ENCODE results near the gene POLR1G. TPM values are rescaled to one million over a fixed set of nuclear protein-coding genes. Genes with fewer than 3 reads are reported as not detected.

Gene POLR1G
- polyA plus RNA-seq, 2 of the 4 experiments (the other 2 are of a cell fraction), result 15.1 to 31.2 TPM

- Histone ChIP-seq H3K4me3 (no peak overlapping the region), H3K4me2 (peak overlapping the region; percentile 90; the same call in 1 of the 3 replicates), H3K27ac (no peak overlapping the region), H3K9me3 (no peaks in the 10 kb centered on the region), H3K4me1 (peaks cover 24% of the 10 kb centered on the region)
- TF ChIP-seq E2F6 (IDR thresholded peaks at IDR 0.05; ENCODE audit: borderline replicate concordance, low read depth) (no peak), HOXA7 (CRISPR knock-in tag; IDR thresholded peaks at IDR 0.05) (no peak), GATA3 (IDR thresholded peaks at IDR 0.05; ENCODE audit: borderline replicate concordance) (no peak), JUN (IDR thresholded peaks at IDR 0.05) (no peak)
- DNase-seq (ENCODE audit: low read depth in 1 of 2, low spot score in 1 of 2) (no peak), FAIRE-seq (no peak), ATAC-seq (no peak)
- WGBS (ENCODE audit: missing lambda C conversion rate), result 90% methylated on average over 6 of the region's 6 CpGs
- POLR2A ChIA-PET, result no interaction called here
- CTCF ChIA-PET, result interaction anchor here (0.6 to 2.3 kb wide), 5 partner anchors 17 to 63 kb away, joined by 3 to 8 read pairs (median 4); no protein-coding TSS in a partner anchor
Measured at GRCh38 chr19:45421947-45422498, 15.6 kb downstream of the POLR1G start.

GRCh38 chr19:45423033-45423588 is 16.7 kb downstream of the POLR1G start:
- ChIA-PET POLR2A (interaction anchor here (0.9 to 1.0 kb wide), 3 partner anchors 17 to 49 kb away, joined by 3 to 6 read pairs (median 3); partner anchors contain the start of gene PPP1R13L), CTCF (interaction anchor here (4.8 to 27.6 kb wide), 2 partner anchors 20 to 44 kb away, joined by 44 to 1883 read pairs; partner anchors contain the start of genes FOSB and PPP1R13L)
- peak overlapping the region; percentile 58 for H3K4me3 ChIP-seq
- no peaks in the 10 kb centered on the region for H3K9me3 ChIP-seq
- peak overlapping the region; percentile 93 to 95 for H3K27ac ChIP-seq
- no peak for FAIRE-seq
- 16% methylated on average over 20 of the region's 20 CpGs for WGBS (ENCODE audit: missing lambda C conversion rate)
- no peak for TF ChIP-seq MAFK (IDR thresholded peaks at IDR 0.05; ENCODE audit: partially characterized antibody)
- no peak for TF ChIP-seq TP53 (CRISPR knock-in tag; IDR thresholded peaks at IDR 0.05)
- no peak for TF ChIP-seq CBX2 (IDR thresholded peaks at IDR 0.05; ENCODE audit: borderline replicate concordance, low read depth)
- no peak for TF ChIP-seq JUNB (IDR thresholded peaks at IDR 0.05)
- TF ChIP-seq KDM1A (IDR thresholded peaks at IDR 0.05; ENCODE audit: low read depth), result no peak
- no peak for TF ChIP-seq USF2 (IDR thresholded peaks at IDR 0.05)
- no peak for TF ChIP-seq MAX (IDR thresholded peaks at IDR 0.05)
- no peak for TF ChIP-seq ATOH8 (CRISPR knock-in tag; IDR thresholded peaks at IDR 0.05; ENCODE audit: low read depth)
- no peak for TF ChIP-seq E2F6 (IDR thresholded peaks at IDR 0.05; ENCODE audit: borderline replicate concordance, low read depth)
- TF ChIP-seq ZNF302 (CRISPR knock-in tag; IDR thresholded peaks at IDR 0.05), result no peak
- TF ChIP-seq FOSL2 (IDR thresholded peaks at IDR 0.05), result no peak
- no peak for TF ChIP-seq FOSL2 (CRISPR knock-in tag; IDR thresholded peaks at IDR 0.05)
- no peak for TF ChIP-seq ZFP36 (IDR thresholded peaks at IDR 0.05; ENCODE audit: borderline replicate concordance, partially characterized antibody)
- peak in 1 of 2 experiments; percentile 7 for DNase-seq (ENCODE audit: low read depth in 1 of 2, low spot score in 1 of 2)
- H3K4me2 ChIP-seq, result peak overlapping the region; percentile 90
- peaks cover 28% of the 10 kb centered on the region for H3K4me1 ChIP-seq
- ATAC-seq, result no peak

- Histone ChIP-seq H3K4me3 (peak within 1 kb of the TSS; percentile 58), H3K9me3 (no peaks in the 10 kb centered on the region), H3K27ac (peak within 1 kb of the TSS; percentile 93 to 95), H3K4me1 (peaks cover 31% of the 10 kb centered on the region), H3K4me2 (peak within 1 kb of the TSS; percentile 90)
- DNase-seq (ENCODE audit: low read depth in 1 of 2, low spot score in 1 of 2) (peak; percentile 98), FAIRE-seq (peak; percentile 59), ATAC-seq (peak; percentile 77 to 87)
- under 1% methylated on average over 7 of the region's 37 CpGs for WGBS (ENCODE audit: missing lambda C conversion rate)
- CTCF ChIA-PET, result interaction anchor here (0.5 to 27.6 kb wide), 6 partner anchors 16 to 69 kb away, joined by 3 to 1883 read pairs (median 122); partner anchors contain the start of genes FOSB, PPM1N, PPP1R13L and RTN2
- POLR2A ChIA-PET, result interaction anchor here (0.7 to 1.7 kb wide), 9 partner anchors 14 to 218 kb away, joined by 3 to 9 read pairs (median 5); partner anchors contain the start of gene PPP1R13L
- no peak for TF ChIP-seq KDM5A (IDR thresholded peaks at IDR 0.05)
- peak; percentile 82 for TF ChIP-seq HOXB5 (CRISPR knock-in tag; IDR thresholded peaks at IDR 0.05)
- no peak for TF ChIP-seq CTCF (IDR thresholded peaks at IDR 0.05)
- TF ChIP-seq ZC3H11A (IDR thresholded peaks at IDR 0.05), result no peak
- peak; percentile 80; the same call in 1 of the 2 replicates for TF ChIP-seq ATOH8 (CRISPR knock-in tag; IDR thresholded peaks at IDR 0.05; ENCODE audit: low read depth)
- no peak for TF ChIP-seq HES2 (IDR thresholded peaks at IDR 0.05)
- no peak for TF ChIP-seq RNF2 (IDR thresholded peaks at IDR 0.05; ENCODE audit: borderline replicate concordance, low read depth)
- no peak for TF ChIP-seq ZNF302 (CRISPR knock-in tag; IDR thresholded peaks at IDR 0.05)
- TF ChIP-seq MAX (IDR thresholded peaks at IDR 0.05), result peak; percentile 99
- TF ChIP-seq CBX2 (IDR thresholded peaks at IDR 0.05; ENCODE audit: borderline replicate concordance, low read depth), result no peak
- TF ChIP-seq HEYL (CRISPR knock-in tag; IDR thresholded peaks at IDR 0.05), result no peak
- no peak for TF ChIP-seq KDM1A (IDR thresholded peaks at IDR 0.05; ENCODE audit: low read depth)
Measured at GRCh38 chr19:45423589-45424190, 17.2 kb downstream of the POLR1G start, which contains the start of gene ERCC1. TSS of gene ERCC1 (minus strand) at chr19:45423917. CDS start at chr19:45423374, 543 bp downstream.

All from A549 (cell line).